Measurements from ENCODE around the gene ALDOA. TPM values are rescaled to one million over a fixed set of nuclear protein-coding genes. Genes with fewer than 3 reads are reported as not detected.
A peak's percentile ranks its signal among the peaks of the same experiment; 100 is the strongest.
"Not testable (repeated sequence)": the region's sequence is repeated elsewhere in the genome, so short reads cannot be mapped to it uniquely, and the experiment has no call there.

ALDOA gene
- total RNA-seq, 2 experiments from 2014 or later = 1,139 to 1,329 TPM

DNA sequence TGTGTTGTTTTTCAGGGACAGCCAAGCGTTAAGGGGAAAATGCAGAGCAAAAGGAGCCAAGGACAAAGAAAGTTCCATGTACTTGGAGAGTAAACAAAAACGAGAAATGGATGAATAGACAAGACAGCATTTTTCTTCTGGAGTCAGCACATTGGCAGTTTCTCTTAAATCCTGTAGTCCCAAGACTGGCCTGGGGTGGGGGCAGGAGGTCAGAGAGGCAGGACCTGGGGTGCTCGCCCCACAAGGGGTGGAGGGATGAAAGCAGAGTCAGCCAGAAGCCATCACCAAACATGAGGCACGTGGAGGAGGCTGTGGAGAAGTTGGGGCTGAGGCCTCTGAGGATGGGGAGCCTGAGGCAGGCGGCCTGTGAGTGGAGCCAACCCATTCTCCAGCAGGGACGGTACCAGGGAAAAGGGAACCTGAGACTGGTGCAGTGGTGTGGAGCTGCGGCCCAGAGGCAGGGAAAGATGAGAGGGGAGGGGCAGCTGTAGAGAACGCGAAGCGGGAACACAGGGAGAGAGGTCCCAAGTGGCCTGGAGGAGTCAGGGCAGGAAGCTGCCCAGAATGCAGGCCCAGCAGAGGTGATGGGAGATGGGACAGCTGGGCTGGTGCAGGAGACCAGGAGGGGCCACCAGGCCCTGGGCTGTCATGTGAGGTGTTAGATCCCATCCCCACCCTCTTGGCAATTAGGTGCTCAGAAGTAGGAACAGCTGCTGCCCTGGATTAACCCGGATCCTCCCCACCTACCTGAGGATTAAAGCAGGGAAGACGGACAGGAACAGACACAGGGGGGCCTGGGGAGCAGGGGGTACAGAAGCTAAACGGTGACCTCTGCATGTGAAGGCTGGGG, 37.7 kb upstream of the ALDOA start:
- Mint-ChIP-seq H3K27ac (no peak overlapping the region), H3K4me1 (peaks cover 7% of the 10 kb centered on the region), H3K9me3 (no peaks in the 10 kb centered on the region), H3K36me3 (ENCODE audit: low read depth) (peaks cover 3% of the 10 kb centered on the region), H3K4me3 (no peak overlapping the region), H3K27me3 (peaks cover 48% of the 10 kb centered on the region)
- ChIA-PET POLR2A (interaction anchor here (0.5 kb wide), 1 partner anchor 350 kb away, joined by 4 read pairs; no protein-coding TSS in a partner anchor), CTCF (interaction anchor here (0.6 kb wide), 1 partner anchor 11 kb away, joined by 3 read pairs; no protein-coding TSS in a partner anchor)
- no peak for DNase-seq

DNA sequence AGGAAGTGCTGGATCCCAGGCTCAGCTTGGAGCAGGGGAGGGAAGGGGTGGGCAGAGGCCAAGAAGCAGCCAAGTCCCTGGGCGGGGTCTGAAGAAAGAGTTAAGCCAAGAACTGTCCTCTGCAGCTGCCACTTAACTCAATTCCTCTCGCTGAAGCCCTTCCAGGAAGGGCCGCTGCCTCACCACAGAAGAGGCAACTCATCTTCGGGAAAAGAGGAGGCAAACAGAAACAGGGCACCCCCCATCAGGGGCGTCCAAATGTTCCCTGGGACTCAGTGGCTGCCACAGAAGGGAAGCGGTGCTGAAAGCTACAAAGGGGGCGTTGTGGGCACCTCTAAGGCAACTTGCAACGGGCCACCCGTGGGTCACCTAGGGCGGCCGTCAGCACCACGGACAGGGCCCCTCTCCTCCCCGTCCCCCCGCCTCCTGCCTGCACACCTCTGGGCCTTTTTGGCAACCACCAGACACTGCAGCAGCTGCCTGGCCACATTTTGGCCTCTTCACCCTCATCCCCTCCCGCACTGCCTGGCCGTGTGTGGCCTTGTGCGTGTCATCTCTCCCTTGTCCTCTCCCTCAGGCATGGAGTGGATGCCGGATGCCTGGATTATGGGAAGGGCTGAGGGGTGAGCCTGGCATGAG, 37.0 kb upstream of the ALDOA start:
- CTCF ChIA-PET = interaction anchor here (0.6 kb wide), 1 partner anchor 12 kb away, joined by 3 read pairs; no protein-coding TSS in a partner anchor

GRCh38 chr16:30030011-30030685, 35.4 kb upstream of the ALDOA start:
- DNase-seq = no peak
- POLR2A ChIA-PET = no interaction called here
- CTCF ChIA-PET = no interaction called here
- Mint-ChIP-seq H3K27ac (no peak overlapping the region), H3K9me3 (no peaks in the 10 kb centered on the region), H3K4me1 (peaks cover 14% of the 10 kb centered on the region), H3K4me3 (no peak overlapping the region), H3K27me3 (peaks cover 48% of the 10 kb centered on the region), H3K36me3 (ENCODE audit: low read depth) (peaks cover 3% of the 10 kb centered on the region)

More for the DNA sequence above, 37.0 kb upstream of the ALDOA start:
- H3K4me1 Mint-ChIP-seq = peaks cover 10% of the 10 kb centered on the region
- H3K9me3 Mint-ChIP-seq = no peaks in the 10 kb centered on the region
- H3K4me3 Mint-ChIP-seq = no peak overlapping the region
- peaks cover 3% of the 10 kb centered on the region for H3K36me3 Mint-ChIP-seq (ENCODE audit: low read depth)
- no peak overlapping the region for H3K27ac Mint-ChIP-seq
- POLR2A ChIA-PET = interaction anchor here (0.5 kb wide), 1 partner anchor 351 kb away, joined by 4 read pairs; no protein-coding TSS in a partner anchor
- peaks cover 48% of the 10 kb centered on the region for H3K27me3 Mint-ChIP-seq
- peak; percentile 32 for DNase-seq

- POLR2A ChIA-PET = no interaction called here
- CTCF ChIA-PET = interaction anchor here (0.6 to 2.1 kb wide), 7 partner anchors 8 to 334 kb away, joined by 3 to 13 read pairs (median 5); partner anchors contain the start of genes ALDOA and C16orf92
- Mint-ChIP-seq H3K27ac (no peak within 1 kb of the TSS), H3K27me3 (peaks cover 48% of the 10 kb centered on the region), H3K36me3 (ENCODE audit: low read depth) (peaks cover 3% of the 10 kb centered on the region), H3K4me1 (peaks cover 17% of the 10 kb centered on the region), H3K9me3 (no peaks in the 10 kb centered on the region), H3K4me3 (no peak within 1 kb of the TSS)
- DNase-seq = no peak
These were observed 34.6 kb upstream of the ALDOA start, which contains the start of gene TLCD3B for GRCh38 chr16:30030841-30031413. Gene TLCD3B (minus strand): TSS chr16:30031271. CDS start chr16:30030527, 744 bp downstream.

- ChIA-PET POLR2A (no interaction called here), CTCF (interaction anchor here (0.8 to 2.1 kb wide), 21 partner anchors 9 to 332 kb away, joined by 3 to 13 read pairs (median 5); partner anchors contain the start of genes ALDOA, C16orf92, KCTD13 and TBX6)
- no peak overlapping the region for H3K4me3 Mint-ChIP-seq
- peaks cover 49% of the 10 kb centered on the region for H3K27me3 Mint-ChIP-seq
- peaks cover 19% of the 10 kb centered on the region for H3K4me1 Mint-ChIP-seq
- H3K27ac Mint-ChIP-seq = no peak overlapping the region
- no peak for DNase-seq
- peaks cover 3% of the 10 kb centered on the region for H3K36me3 Mint-ChIP-seq (ENCODE audit: low read depth)
- no peaks in the 10 kb centered on the region for H3K9me3 Mint-ChIP-seq
These were observed 34.1 kb upstream of the ALDOA start for GRCh38 chr16:30031477-30031918.

DNA sequence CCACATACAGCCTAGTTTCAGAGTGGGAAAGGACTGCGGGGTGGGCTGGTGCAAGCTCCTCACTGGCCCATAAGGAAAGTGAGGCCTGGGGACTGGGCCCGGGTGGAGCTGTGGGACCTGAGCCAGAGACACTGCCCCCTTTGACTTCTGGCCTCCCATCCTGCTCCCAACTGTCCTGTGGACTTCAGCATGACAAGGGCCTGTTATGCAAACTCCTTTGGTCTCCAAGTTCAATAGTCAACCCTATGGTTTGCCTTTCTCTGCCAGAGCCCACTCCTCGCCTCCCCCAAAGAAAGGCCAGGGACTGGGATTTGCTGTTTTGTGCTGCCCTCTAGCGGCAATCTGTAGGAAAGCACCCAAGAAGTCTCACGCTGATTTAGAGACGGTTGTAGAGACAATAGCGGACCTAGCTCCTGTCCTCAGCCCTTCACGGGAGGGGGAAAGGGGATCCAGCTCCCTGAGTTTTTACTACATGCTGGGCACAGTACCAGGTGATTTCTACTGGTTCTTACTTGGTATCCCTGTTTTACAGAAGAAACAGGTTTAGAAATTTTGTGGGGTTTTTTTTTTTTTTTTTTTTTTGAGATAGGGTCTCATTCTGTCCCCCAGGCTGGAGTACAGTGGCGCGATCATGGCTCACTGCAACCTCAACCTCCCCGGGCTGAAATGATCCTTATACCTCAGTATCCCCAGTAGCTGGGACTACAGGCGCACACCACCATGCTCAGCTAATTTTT, 33.3 kb upstream of the ALDOA start:
- DNase-seq = peak; percentile 76
- Mint-ChIP-seq H3K4me1 (peaks cover 20% of the 10 kb centered on the region), H3K4me3 (no peak overlapping the region), H3K36me3 (ENCODE audit: low read depth) (peaks cover 3% of the 10 kb centered on the region), H3K9me3 (no peaks in the 10 kb centered on the region), H3K27me3 (peaks cover 44% of the 10 kb centered on the region), H3K27ac (no peak overlapping the region)
- CTCF ChIA-PET = interaction anchor here (0.6 to 2.1 kb wide), 30 partner anchors 9 to 358 kb away, joined by 3 to 13 read pairs (median 4); partner anchors contain the start of genes ALDOA, C16orf92, KCTD13 and KIF22
- POLR2A ChIA-PET = no interaction called here

DNA sequence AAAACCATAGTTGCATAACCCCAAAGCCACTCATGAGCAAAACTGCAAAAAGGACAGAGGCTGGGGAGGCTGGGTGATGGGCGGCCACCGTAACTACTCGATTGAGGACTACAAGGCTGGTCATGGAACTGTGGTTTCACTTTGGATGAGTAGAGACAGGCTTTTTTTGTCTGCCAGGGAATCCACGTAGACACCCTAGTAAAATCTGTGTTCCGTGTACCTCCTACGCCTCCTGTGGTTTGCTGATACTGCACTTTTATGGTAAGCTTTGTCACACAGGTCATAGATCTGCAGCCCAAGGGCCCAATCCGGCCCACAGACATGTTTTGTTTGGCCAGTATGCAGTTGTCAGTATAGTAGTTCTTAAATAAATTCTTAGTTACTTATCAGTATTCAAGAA, 32.3 kb upstream of the ALDOA start:
- no peak overlapping the region for H3K4me3 Mint-ChIP-seq
- peaks cover 34% of the 10 kb centered on the region for H3K27me3 Mint-ChIP-seq
- ChIA-PET CTCF (interaction anchor here (1.0 to 1.9 kb wide), 7 partner anchors 11 to 334 kb away, joined by 3 to 8 read pairs (median 5); partner anchors contain the start of gene KIF22), POLR2A (no interaction called here)
- peaks cover 3% of the 10 kb centered on the region for H3K36me3 Mint-ChIP-seq (ENCODE audit: low read depth)
- no peak for DNase-seq
- H3K9me3 Mint-ChIP-seq = no peaks in the 10 kb centered on the region
- H3K4me1 Mint-ChIP-seq = peaks cover 20% of the 10 kb centered on the region
- no peak overlapping the region for H3K27ac Mint-ChIP-seq

GRCh38 chr16:30040221-30040620, 25.3 kb upstream of the ALDOA start:
- ChIA-PET CTCF (interaction anchor here (0.6 kb wide), 2 partner anchors 84 to 1076 kb away, joined by 3 read pairs; no protein-coding TSS in a partner anchor), POLR2A (no interaction called here)
- Mint-ChIP-seq H3K4me1 (peaks cover 8% of the 10 kb centered on the region), H3K4me3 (no peak overlapping the region), H3K36me3 (ENCODE audit: low read depth) (no peaks in the 10 kb centered on the region), H3K27me3 (peaks cover 7% of the 10 kb centered on the region), H3K9me3 (no peaks in the 10 kb centered on the region), H3K27ac (no peak overlapping the region)
- DNase-seq = no peak

DNA sequence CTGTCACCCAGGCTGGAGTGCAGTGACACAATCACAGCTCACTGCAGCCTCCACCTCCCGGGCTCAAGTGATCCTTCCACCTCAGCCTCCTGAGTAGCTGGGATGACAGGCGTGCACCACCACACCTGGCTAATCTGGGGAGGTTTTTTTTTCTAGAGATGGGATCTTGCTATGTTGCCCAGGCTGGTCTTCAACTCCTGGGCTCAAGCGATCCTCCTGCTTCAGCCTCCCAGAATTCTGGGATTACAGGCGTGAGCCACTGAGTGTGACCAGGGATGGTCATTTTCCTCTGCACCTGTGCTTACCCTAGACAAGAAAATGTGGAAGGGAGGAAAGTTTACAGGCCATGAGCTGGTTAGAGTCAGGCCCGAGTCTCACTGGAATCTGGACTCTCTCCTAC, 24.9 kb upstream of the ALDOA start:
- H3K9me3 Mint-ChIP-seq; H3K36me3 Mint-ChIP-seq (ENCODE audit: low read depth); DNase-seq; H3K4me3 Mint-ChIP-seq; H3K27me3 Mint-ChIP-seq; H3K27ac Mint-ChIP-seq; POLR2A ChIA-PET; CTCF ChIA-PET; H3K4me1 Mint-ChIP-seq: not testable (repeated sequence)

DNA sequence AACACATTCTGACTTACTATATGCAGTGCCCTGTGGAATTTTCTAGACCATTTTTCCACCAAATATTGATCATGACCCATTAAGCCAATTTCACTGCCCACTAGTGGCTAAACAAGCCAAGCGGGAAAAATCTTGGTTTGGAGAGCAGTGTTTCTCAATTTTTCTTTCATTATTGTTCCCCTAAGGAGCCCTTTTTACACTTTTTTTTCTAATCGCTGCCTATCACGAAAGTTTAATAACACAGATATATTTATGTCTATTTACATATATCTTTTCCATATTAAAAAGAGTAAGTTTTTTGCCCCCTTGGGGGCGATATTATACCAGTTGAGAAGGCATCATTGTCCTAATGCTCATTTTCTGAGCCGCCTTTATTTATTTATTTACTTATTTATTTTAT, 23.7 kb upstream of the ALDOA start:
- H3K27ac Mint-ChIP-seq = no peak overlapping the region

DNA sequence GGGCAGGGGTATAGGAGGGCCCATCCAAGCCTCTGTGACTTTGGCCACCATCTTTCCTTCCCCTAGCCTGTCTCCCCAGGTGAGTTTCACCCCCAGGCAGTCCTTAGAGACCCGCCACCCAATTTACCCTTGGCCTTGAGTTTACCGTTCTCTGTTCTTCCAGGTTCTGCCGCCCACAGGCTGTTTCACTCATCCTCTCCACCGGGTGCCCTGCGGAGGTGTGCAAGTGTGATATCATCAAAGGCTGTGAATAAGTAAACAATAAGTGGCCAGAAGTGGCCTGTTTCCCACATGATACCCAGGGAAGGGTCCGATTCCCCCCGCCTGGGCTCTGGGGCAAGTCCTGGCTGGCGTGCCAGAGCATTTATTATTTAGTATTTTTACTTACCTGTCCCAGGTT, 19.4 kb upstream of the ALDOA start:
- POLR2A ChIA-PET = no interaction called here
- Mint-ChIP-seq H3K27ac (no peak overlapping the region), H3K4me3 (no peak overlapping the region), H3K9me3 (no peaks in the 10 kb centered on the region), H3K27me3 (peaks cover 3% of the 10 kb centered on the region), H3K36me3 (ENCODE audit: low read depth) (peaks cover 3% of the 10 kb centered on the region), H3K4me1 (peaks cover 12% of the 10 kb centered on the region)
- CTCF ChIA-PET = interaction anchor here (2.9 kb wide), 1 partner anchor 14 kb away, joined by 10 read pairs; the partner anchor contains the start of gene TLCD3B
- DNase-seq = no peak

More for the DNA sequence above, 23.7 kb upstream of the ALDOA start:
- no peak overlapping the region for H3K4me3 Mint-ChIP-seq
- no peaks in the 10 kb centered on the region for H3K9me3 Mint-ChIP-seq
- peak; percentile 36 for DNase-seq
- ChIA-PET CTCF (interaction anchor here (0.6 kb wide), 1 partner anchor 147 kb away, joined by 3 read pairs; no protein-coding TSS in a partner anchor), POLR2A (no interaction called here)
- no peaks in the 10 kb centered on the region for H3K36me3 Mint-ChIP-seq (ENCODE audit: low read depth)
- H3K4me1 Mint-ChIP-seq = peaks cover 6% of the 10 kb centered on the region
- peaks cover 5% of the 10 kb centered on the region for H3K27me3 Mint-ChIP-seq

All from activated CD4-positive, alpha-beta T cell treated with anti-CD3 and anti-CD28 coated beads, Interleukin-2, amount 10 ng/mL, durations not matched to agents 7 days and 5 days (primary cell).